ENCODE results near the gene FGF13.

Gene FGF13

DNA sequence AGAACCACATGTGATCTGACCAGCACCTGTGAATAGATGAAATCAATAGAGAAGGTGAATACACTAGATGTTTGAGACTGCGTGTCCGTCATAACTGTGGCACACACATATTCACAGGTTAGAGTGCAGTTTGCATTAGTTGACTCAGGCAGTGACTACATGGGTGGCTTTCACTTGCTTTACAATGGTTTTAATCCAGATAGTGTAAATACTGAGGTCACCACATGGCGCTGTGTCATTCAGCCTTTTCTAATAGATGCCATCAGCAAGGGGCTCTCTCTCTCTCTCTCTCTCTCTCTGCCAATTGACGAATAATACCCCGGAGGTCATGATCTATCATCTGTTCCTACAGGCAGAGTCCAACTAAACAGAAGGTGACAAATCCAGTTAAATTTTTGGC lies 30.7 kb upstream of the FGF13 start:
- TF ChIP-seq, protein P1, sequence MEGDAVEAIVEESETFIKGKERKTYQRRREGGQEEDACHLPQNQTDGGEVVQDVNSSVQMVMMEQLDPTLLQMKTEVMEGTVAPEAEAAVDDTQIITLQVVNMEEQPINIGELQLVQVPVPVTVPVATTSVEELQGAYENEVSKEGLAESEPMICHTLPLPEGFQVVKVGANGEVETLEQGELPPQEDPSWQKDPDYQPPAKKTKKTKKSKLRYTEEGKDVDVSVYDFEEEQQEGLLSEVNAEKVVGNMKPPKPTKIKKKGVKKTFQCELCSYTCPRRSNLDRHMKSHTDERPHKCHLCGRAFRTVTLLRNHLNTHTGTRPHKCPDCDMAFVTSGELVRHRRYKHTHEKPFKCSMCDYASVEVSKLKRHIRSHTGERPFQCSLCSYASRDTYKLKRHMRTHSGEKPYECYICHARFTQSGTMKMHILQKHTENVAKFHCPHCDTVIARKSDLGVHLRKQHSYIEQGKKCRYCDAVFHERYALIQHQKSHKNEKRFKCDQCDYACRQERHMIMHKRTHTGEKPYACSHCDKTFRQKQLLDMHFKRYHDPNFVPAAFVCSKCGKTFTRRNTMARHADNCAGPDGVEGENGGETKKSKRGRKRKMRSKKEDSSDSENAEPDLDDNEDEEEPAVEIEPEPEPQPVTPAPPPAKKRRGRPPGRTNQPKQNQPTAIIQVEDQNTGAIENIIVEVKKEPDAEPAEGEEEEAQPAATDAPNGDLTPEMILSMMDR (IDR thresholded peaks at IDR 0.05; ENCODE audit: borderline replicate concordance, control extremely low read depth, extremely low read depth, insufficient read depth, missing control alignments), result no peak
- DNase-seq (ENCODE audit: low spot score), result no peak
- in situ Hi-C loops (cut with MboI; ENCODE audit: low sequenced_read_pairs, unreplicated experiment), result loop anchor here (10.0 kb wide), 1 partner anchor 547 kb away; no protein-coding TSS in a partner anchor

DNA sequence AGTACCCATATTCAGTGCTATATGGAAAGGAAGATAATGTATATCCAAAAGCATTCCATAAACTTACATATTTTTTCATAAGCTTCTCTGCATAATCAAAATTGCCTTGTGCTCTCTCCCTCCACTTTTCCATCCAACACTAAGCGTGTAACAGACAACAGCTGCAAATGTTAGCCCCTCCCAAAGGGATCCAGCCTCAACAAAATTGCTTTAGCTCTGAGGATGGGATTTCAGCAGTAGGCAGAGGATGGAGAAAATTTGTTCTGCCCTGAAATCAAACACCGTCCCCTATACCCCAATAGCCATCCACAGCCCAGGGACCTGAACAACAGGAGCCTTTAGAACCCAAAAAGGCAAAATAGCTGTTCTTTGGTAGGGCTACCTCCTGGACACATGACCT lies 28.8 kb upstream of the FGF13 start:
- in situ Hi-C loops (cut with MboI; ENCODE audit: low sequenced_read_pairs, unreplicated experiment), result loop anchor here (10.0 kb wide), 1 partner anchor 546 kb away; no protein-coding TSS in a partner anchor
- DNase-seq (ENCODE audit: low spot score), result no peak
- TF ChIP-seq, protein P1 (IDR thresholded peaks at IDR 0.05; ENCODE audit: borderline replicate concordance, control extremely low read depth, extremely low read depth, insufficient read depth, missing control alignments), result no peak

DNA sequence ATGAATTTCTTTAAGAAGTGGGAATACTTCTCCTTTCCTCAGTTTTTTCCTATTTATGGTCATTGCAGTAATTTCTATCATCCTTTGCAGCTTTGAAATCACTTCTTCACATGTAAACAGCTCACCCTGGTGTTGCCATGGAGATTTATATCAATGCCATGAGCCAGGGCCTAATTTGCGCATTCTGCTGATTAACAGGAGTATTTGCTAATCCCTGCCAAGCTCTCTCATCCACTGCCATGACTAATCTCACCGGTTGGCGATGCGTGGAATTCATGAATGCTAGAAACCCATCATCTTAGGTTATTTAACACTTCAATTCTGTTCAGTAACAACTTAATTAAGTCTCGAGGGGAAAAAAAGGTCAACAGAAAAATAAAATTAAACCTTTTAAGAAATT lies 11.8 kb upstream of the FGF13 start:
- TF ChIP-seq, protein P1 (IDR thresholded peaks at IDR 0.05; ENCODE audit: borderline replicate concordance, control extremely low read depth, extremely low read depth, insufficient read depth, missing control alignments), result no peak
- in situ Hi-C loops (cut with MboI; ENCODE audit: low sequenced_read_pairs, unreplicated experiment), result no loop called here
- no peak for DNase-seq (ENCODE audit: low spot score)

DNA sequence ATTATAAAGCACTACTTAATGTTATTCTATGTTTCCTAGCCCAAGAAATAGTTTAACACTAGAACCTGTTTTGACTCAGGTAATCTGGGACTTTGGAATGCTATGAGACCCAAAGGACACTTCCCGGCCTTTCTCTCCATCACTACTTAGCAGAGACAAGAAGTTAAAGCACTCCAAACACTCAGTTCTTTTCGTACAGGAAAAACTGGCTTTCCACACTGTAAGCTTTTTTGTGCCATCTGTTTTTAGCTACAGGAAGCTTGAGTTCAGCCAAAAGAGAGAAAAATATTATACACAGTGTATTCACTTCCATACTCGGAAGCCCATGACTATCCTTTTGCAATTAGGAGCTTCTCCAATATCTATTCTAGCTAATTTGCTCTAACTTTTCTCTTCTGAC lies 7.9 kb upstream of the FGF13 start:
- TF ChIP-seq, protein P1 (IDR thresholded peaks at IDR 0.05; ENCODE audit: borderline replicate concordance, control extremely low read depth, extremely low read depth, insufficient read depth, missing control alignments), result no peak
- no peak for DNase-seq (ENCODE audit: low spot score)
- in situ Hi-C loops (cut with MboI; ENCODE audit: low sequenced_read_pairs, unreplicated experiment), result no loop called here

DNA sequence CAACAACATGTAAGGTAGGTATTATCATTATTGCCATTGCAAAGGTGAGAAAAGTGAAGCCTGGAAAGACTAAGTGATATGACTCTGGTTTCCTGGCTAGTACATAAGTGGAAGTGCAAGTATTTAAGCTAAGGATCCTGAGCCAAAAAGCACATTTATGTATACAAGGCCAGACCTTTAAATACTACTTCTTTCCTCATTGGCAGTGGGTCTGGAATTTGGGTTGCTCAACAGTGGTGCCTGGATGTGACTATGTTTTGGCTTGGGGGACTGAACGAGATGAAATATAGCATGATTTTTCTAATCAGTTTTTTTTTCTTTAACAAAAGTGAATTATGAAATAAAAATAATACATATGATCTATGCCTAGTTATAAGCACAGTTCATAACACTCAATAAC lies 7.4 kb upstream of the FGF13 start:
- DNase-seq (ENCODE audit: low spot score), result no peak
- TF ChIP-seq, protein P1 (IDR thresholded peaks at IDR 0.05; ENCODE audit: borderline replicate concordance, control extremely low read depth, extremely low read depth, insufficient read depth, missing control alignments), result no peak
- in situ Hi-C loops (cut with MboI; ENCODE audit: low sequenced_read_pairs, unreplicated experiment), result no loop called here

DNA sequence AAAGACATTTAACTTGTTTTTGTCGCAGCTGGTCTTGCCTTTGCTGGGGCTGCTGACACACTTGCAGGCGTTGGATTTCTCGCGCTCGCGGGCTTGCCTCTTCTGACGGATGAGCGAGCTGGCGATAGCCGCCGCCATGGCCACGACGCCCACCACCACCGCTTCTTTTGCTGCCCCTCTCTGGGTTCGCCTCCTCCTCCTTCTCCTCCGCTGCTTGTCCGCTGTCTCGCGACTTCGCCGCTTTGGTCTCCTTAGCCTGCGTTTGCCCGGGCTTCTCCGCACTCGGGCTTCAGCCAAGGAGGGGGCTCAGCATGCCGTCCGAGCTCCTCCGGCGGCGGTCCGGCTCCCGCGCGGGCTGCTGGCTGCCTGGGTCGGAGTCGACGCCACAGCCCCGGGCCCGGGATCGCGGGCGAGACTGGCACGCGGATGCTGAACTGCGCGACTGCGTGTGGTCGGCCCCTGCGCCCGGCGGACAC lies 613 bp downstream of the FGF13 start:
- peak; percentile 4 for DNase-seq (ENCODE audit: low spot score)
- in situ Hi-C loops (cut with MboI; ENCODE audit: low sequenced_read_pairs, unreplicated experiment), result no loop called here
- TF ChIP-seq, protein P1 (IDR thresholded peaks at IDR 0.05; ENCODE audit: borderline replicate concordance, control extremely low read depth, extremely low read depth, insufficient read depth, missing control alignments), result no peak
